DMS153 (cell line): ENCODE measurements around the gene BPIFB1.

Experiments used
- DNase-seq: peaks from one replicate; lab custom pipeline; 2025; lab: John Stamatoyannopoulos, UW

Gene BPIFB1

GRCh38 chr20:33325350-33325749 is 42.3 kb downstream of the BPIFB1 start:
- DNase-seq, result no peak

GRCh38 chr20:33328157-33329137 is 45.4 kb downstream of the BPIFB1 start:
- DNase-seq, result no peak

DNA sequence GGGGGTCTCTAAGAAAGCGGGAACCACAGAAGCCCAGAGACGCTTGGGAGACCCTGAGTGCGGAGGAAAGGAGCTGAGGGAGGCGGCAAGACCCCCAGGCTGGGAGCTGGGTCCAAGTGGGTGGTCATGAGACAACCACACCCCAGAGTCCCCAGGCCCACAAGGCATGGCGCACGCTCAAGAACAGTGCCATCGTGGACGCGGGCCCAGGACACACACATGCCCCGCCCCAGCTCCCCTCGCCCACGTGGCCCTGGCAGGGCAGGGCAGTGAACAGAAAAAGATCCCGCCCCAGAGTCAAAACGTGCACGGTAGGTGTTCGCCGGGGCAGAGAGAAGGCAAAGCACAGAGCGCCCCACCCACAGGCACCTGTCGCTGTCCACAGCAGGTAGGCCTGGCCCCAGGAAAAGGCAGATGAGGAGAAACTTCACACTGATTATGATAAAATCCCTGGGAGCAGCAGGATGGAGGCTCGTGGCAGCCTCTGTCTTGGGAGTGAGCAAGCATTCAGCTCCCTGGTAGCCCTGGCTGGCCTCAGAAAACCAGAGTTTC is 50.0 kb downstream of the BPIFB1 start:
- no peak for DNase-seq

DNA sequence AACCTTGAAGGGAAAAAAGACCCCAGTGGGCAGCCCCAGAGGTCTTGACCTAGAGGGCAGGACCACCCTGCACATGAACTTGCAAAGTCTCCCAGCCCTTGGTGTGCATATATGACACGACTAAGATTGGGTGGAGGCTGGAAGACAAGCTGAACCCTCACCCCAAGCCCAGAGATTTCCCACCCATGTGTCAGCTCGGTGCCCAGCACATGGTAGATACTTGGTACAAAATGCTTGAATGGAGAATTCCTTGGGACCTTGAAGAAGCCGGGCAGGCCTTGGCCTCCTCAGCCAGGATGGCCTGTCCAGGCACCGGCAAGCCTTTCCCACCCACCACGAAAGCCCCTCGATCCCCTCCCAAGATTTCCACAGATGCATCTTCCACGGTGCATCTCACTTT is 50.6 kb downstream of the BPIFB1 start:
- no peak for DNase-seq

GRCh38 chr20:33334111-33334510 is 51.1 kb downstream of the BPIFB1 start:
- DNase-seq, result no peak

DNA sequence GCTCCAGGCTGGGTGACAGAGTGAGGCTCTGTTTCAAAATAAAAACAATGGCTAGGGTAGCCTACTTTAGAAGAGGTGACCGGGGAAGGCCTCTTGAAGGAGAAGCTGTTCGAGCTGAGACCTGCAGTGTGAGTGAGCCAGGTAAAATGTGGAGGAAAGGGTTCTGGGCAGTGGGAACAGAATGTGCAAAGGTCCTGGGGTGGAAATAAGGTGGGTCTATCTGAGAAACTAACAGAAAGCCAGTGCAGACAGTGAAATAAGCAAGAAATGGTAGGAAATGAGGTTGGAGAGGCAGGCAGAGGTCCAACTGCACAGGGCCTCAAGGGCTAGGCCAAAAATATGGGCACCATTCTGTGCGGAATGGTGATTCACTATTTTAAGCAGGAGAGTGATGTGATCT is 53.4 kb downstream of the BPIFB1 start:
- DNase-seq, result no peak

- no peak for DNase-seq
Observed at GRCh38 chr20:33337119-33337518, 54.1 kb downstream of the BPIFB1 start.

- no peak for DNase-seq
Observed at GRCh38 chr20:33337531-33338165, 54.6 kb downstream of the BPIFB1 start.

GRCh38 chr20:33338467-33339258 is 55.6 kb downstream of the BPIFB1 start:
- DNase-seq, result no peak

DNA sequence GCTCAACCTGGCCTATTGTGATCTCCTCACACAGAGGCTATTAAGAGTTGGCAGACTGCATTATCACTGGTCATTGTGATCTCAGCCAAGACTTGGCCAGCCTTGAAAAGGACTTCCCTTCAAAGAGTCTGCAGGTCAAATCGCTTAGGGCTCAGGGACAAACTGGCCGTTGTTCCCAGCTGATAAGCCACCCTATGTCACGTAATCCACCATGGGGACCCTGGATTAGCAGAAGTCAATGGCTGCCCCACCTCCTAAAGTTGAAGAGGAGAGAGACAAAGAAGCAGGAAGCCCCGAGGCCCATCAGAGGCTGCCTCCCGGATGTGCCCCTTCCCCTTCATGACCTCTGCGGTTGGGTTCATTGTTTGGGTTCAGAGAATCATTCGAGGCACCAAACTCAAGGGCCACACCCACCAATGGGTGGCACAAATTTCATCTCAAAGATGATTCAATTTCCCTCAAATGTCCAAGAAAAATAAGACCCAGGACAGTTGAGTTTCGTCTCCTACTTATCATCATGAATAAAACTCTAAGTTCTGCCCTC is 56.6 kb downstream of the BPIFB1 start:
- DNase-seq, result no peak

DNA sequence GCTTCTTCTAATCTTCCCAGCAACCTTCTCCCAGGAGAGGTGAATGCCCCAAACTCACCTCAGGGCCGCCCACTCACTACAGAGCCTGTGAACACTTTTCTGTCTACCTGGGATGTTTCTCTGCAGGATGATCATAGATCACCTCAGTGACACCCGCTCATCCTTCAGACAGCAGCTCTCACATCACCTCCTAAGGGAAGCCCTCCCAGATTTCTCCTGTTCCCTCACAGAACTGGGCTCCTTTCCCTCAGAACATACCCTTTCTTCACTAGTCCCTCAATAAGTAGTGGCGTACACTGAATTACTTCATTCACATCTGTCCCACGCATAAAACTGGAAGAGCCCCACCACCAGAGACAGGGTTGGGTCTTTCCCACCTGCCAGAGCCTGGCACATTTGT is 60.5 kb downstream of the BPIFB1 start:
- no peak for DNase-seq

GRCh38 chr20:33345342-33345741 is 62.3 kb downstream of the BPIFB1 start:
- DNase-seq, result no peak

- DNase-seq, result no peak
Observed at GRCh38 chr20:33348136-33348937, 65.3 kb downstream of the BPIFB1 start.

DNA sequence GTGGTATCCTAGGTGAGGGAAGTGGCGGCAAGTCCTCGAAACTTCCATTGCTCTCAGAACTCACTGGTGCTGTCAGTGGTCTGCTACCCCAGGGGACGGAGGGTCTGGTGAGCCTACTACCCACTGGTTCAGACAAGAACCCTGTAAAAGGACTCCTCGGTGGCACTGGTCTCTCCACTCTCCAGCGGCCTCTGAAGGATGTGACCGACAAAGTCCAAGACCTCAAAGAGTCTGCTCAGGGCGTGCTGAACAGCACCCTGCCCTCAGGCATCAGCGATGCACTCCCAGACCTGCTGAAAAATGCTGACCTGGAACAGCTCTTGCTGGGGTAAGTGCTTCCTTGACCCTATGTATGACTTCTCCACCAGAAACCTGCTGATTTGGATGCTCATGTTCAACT is 66.5 kb downstream of the BPIFB1 start:
- DNase-seq, result no peak

- DNase-seq, result no peak
Observed at GRCh38 chr20:33351696-33352095, 68.7 kb downstream of the BPIFB1 start.

- no peak for DNase-seq
Observed at GRCh38 chr20:33352258-33353012, 69.4 kb downstream of the BPIFB1 start.

- DNase-seq, result no peak
Observed at GRCh38 chr20:33353013-33353402, 70.0 kb downstream of the BPIFB1 start.
